ENCODE measurements around the gene PLEKHG2. TPM values are rescaled to one million over a fixed set of nuclear protein-coding genes. Genes with fewer than 3 reads are reported as not detected.

Gene PLEKHG2
- total RNA-seq, 1 donor from 2014 or later: 86.7 TPM

GRCh38 chr19:39422020-39422419, 9.6 kb downstream of the PLEKHG2 start:
- Mint-ChIP-seq H3K9me3 (no peaks in the 10 kb centered on the region), H3K36me3 (peaks cover 7% of the 10 kb centered on the region), H3K27me3 (no peaks in the 10 kb centered on the region), H3K4me3 (no peak overlapping the region), H3K4me1 (ENCODE audit: unreplicated experiment) (peaks cover 10% of the 10 kb centered on the region), H3K27ac (no peak overlapping the region)
- TF ChIP-seq CTCF (conservative IDR thresholded peaks at IDR 0.05): no peak
- DNase-seq (ENCODE audit: extremely low spot score, unreplicated experiment): no peak

GRCh38 chr19:39423258-39424086, 11.0 kb downstream of the PLEKHG2 start:
- no peak overlapping the region for H3K27ac Mint-ChIP-seq
- H3K36me3 Mint-ChIP-seq: peaks cover 7% of the 10 kb centered on the region
- no peaks in the 10 kb centered on the region for H3K9me3 Mint-ChIP-seq
- no peak for DNase-seq (ENCODE audit: extremely low spot score, unreplicated experiment)
- H3K4me3 Mint-ChIP-seq: no peak overlapping the region
- H3K27me3 Mint-ChIP-seq: no peaks in the 10 kb centered on the region
- peaks cover 15% of the 10 kb centered on the region for H3K4me1 Mint-ChIP-seq (ENCODE audit: unreplicated experiment)
- no peak for TF ChIP-seq CTCF (conservative IDR thresholded peaks at IDR 0.05)

GRCh38 chr19:39424934-39425333, 12.5 kb downstream of the PLEKHG2 start:
- peaks cover 15% of the 10 kb centered on the region for H3K4me1 Mint-ChIP-seq (ENCODE audit: unreplicated experiment)
- peaks cover 7% of the 10 kb centered on the region for H3K36me3 Mint-ChIP-seq
- TF ChIP-seq CTCF (conservative IDR thresholded peaks at IDR 0.05): no peak
- no peaks in the 10 kb centered on the region for H3K27me3 Mint-ChIP-seq
- no peaks in the 10 kb centered on the region for H3K9me3 Mint-ChIP-seq
- no peak for DNase-seq (ENCODE audit: extremely low spot score, unreplicated experiment)
- H3K4me3 Mint-ChIP-seq: no peak overlapping the region
- no peak overlapping the region for H3K27ac Mint-ChIP-seq

DNA sequence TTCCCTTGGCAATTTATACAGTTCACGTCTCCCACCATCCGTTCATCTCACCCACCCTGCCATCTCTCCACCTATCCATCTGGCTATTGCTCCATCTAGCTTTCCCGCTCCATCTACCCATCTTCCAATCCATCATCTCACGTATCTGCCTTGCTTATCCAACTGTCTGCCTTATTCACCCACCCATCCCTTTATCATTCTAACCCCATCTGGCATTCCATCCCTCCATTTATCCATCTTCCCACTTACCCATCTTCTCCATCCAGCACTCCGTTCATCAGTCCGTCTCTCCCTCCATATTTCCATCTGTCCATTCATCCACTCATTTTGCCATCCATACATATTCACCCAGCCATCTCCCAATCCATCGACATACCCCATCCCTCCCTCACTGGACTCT, 13.3 kb downstream of the PLEKHG2 start:
- H3K27ac Mint-ChIP-seq: no peak overlapping the region
- H3K27me3 Mint-ChIP-seq: no peaks in the 10 kb centered on the region
- no peak for TF ChIP-seq CTCF (conservative IDR thresholded peaks at IDR 0.05)
- H3K4me1 Mint-ChIP-seq (ENCODE audit: unreplicated experiment): peaks cover 19% of the 10 kb centered on the region
- no peak overlapping the region for H3K4me3 Mint-ChIP-seq
- H3K9me3 Mint-ChIP-seq: no peaks in the 10 kb centered on the region
- H3K36me3 Mint-ChIP-seq: peaks cover 7% of the 10 kb centered on the region
- no peak for DNase-seq (ENCODE audit: extremely low spot score, unreplicated experiment)

DNA sequence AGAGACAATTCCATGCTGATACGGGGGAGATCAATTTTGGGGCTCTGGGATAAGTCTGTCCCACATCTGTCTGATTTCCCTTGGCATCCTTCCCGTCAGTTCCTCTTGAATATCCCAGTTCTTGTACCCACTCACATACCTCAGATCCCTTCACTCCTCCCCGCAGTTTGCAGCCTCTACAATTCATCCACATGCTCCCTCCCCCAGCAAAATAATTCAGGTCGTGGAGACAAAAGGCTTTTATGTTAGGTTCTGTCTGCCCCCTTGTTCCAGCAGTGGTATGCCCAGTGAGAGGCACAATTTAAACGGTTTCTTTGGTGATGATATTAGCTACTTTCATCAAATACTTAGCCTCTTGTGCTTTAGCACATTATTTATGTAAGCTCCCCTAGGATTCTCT, 13.7 kb downstream of the PLEKHG2 start:
- no peak for TF ChIP-seq CTCF (conservative IDR thresholded peaks at IDR 0.05)
- DNase-seq (ENCODE audit: extremely low spot score, unreplicated experiment): no peak
- peaks cover 20% of the 10 kb centered on the region for H3K4me1 Mint-ChIP-seq (ENCODE audit: unreplicated experiment)
- no peak overlapping the region for H3K27ac Mint-ChIP-seq
- H3K4me3 Mint-ChIP-seq: no peak overlapping the region
- no peaks in the 10 kb centered on the region for H3K9me3 Mint-ChIP-seq
- H3K36me3 Mint-ChIP-seq: peaks cover 7% of the 10 kb centered on the region
- H3K27me3 Mint-ChIP-seq: no peaks in the 10 kb centered on the region
